Esophagus squamous epithelium (tissue), 4 donors: ENCODE measurements around the gene CREB5.

Source experiments
- POLR2A ChIP-seq, 4 donors: fragments of 450-650 bp; IDR thresholded peaks; one replicate each; pipeline ENCODE4 v1.6.1; 2017; ENCODE audit warnings: antibody characterized with exemption in 4 of 4, mild to moderate bottlenecking in 4 of 4, moderate library complexity in 3 of 4
- TF ChIP-seq, protein P1 (sequence below), 6 experiments: fragments of 450-650 bp in 4 of 6; fragments of 200-600 bp in 2 of 6; sonication (generic) in 2 of 6; IDR thresholded peaks; one replicate each; pipeline ENCODE4 v1.5.1; 2016 to 2019; ENCODE audit warnings: antibody characterized with exemption in 6 of 6, mild to moderate bottlenecking in 4 of 6, moderate library complexity in 4 of 6

DNA sequence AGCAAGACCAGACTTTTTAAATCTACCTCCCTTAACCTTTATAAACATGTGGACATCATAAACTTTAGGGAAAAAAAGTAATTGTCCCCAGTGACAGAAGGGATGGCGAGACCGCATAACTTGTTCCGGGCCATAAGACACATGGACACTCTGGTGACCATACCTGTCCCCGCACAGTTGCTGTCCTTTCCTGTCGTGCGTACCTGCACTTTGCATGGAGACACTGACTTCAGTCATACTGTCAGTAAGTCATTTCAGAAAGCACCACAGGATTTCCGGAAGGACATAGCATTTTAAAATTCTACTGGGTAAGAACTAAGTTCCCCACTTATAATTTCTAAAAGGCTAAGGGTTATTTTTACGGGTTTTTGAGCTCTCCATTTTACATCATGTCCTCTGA is 120.9 kb downstream of the CREB5 start:
- TF ChIP-seq POLR2A (IDR thresholded peaks at IDR 0.05), result no peak
- TF ChIP-seq, protein P1, sequence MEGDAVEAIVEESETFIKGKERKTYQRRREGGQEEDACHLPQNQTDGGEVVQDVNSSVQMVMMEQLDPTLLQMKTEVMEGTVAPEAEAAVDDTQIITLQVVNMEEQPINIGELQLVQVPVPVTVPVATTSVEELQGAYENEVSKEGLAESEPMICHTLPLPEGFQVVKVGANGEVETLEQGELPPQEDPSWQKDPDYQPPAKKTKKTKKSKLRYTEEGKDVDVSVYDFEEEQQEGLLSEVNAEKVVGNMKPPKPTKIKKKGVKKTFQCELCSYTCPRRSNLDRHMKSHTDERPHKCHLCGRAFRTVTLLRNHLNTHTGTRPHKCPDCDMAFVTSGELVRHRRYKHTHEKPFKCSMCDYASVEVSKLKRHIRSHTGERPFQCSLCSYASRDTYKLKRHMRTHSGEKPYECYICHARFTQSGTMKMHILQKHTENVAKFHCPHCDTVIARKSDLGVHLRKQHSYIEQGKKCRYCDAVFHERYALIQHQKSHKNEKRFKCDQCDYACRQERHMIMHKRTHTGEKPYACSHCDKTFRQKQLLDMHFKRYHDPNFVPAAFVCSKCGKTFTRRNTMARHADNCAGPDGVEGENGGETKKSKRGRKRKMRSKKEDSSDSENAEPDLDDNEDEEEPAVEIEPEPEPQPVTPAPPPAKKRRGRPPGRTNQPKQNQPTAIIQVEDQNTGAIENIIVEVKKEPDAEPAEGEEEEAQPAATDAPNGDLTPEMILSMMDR (IDR thresholded peaks at IDR 0.05), result no peak
